Measurements from ENCODE around the gene PCDH15.
"Not testable (repeated sequence)": the region's sequence is repeated elsewhere in the genome, so short reads cannot be mapped to it uniquely, and the experiment has no call there.

The PCDH15 gene

GRCh38 chr10:54394598-54394997 is 406.4 kb downstream of the PCDH15 start:
- not testable (repeated sequence) for DNase-seq (ENCODE audit: low spot score)

GRCh38 chr10:54372179-54372578 is 428.9 kb downstream of the PCDH15 start:
- DNase-seq (ENCODE audit: low spot score), result no peak

GRCh38 chr10:54368984-54369383 is 432.0 kb downstream of the PCDH15 start:
- no peak for DNase-seq (ENCODE audit: low spot score)

GRCh38 chr10:54363390-54363789 is 437.6 kb downstream of the PCDH15 start:
- DNase-seq (ENCODE audit: low spot score), result no peak

GRCh38 chr10:54342058-54342457 is 459.0 kb downstream of the PCDH15 start:
- no peak for DNase-seq (ENCODE audit: low spot score)

GRCh38 chr10:54335296-54335695 is 465.7 kb downstream of the PCDH15 start:
- DNase-seq (ENCODE audit: low spot score), result no peak

- no peak for DNase-seq (ENCODE audit: low spot score)
Observed at GRCh38 chr10:54319341-54319740, 481.7 kb downstream of the PCDH15 start.

GRCh38 chr10:54318470-54318869 is 482.6 kb downstream of the PCDH15 start:
- no peak for DNase-seq (ENCODE audit: low spot score)

GRCh38 chr10:54314430-54314829 is 486.6 kb downstream of the PCDH15 start:
- DNase-seq (ENCODE audit: low spot score), result no peak

GRCh38 chr10:54284526-54285193 is 516.4 kb downstream of the PCDH15 start:
- DNase-seq (ENCODE audit: low spot score), result no peak

- DNase-seq (ENCODE audit: low spot score), result no peak
Observed at GRCh38 chr10:54282012-54282411, 519.0 kb downstream of the PCDH15 start.

- no peak for DNase-seq (ENCODE audit: low spot score)
Observed at GRCh38 chr10:54266395-54266794, 534.6 kb downstream of the PCDH15 start.

- DNase-seq (ENCODE audit: low spot score), result no peak
Observed at GRCh38 chr10:54262726-54263125, 538.3 kb downstream of the PCDH15 start.

GRCh38 chr10:54259104-54259503 is 541.9 kb downstream of the PCDH15 start:
- no peak for DNase-seq (ENCODE audit: low spot score)

GRCh38 chr10:54234832-54235231 is 566.2 kb downstream of the PCDH15 start:
- no peak for DNase-seq (ENCODE audit: low spot score)

GRCh38 chr10:54203401-54203800 is 597.6 kb downstream of the PCDH15 start:
- no peak for DNase-seq (ENCODE audit: low spot score)

GRCh38 chr10:54198051-54198450 is 603.0 kb downstream of the PCDH15 start:
- no peak for DNase-seq (ENCODE audit: low spot score)

- DNase-seq (ENCODE audit: low spot score), result no peak
Observed at GRCh38 chr10:54194806-54195205, 606.2 kb downstream of the PCDH15 start.

- DNase-seq (ENCODE audit: low spot score), result no peak
Observed at GRCh38 chr10:54159924-54160323, 641.1 kb downstream of the PCDH15 start.

GRCh38 chr10:54148508-54148907 is 652.5 kb downstream of the PCDH15 start:
- DNase-seq (ENCODE audit: low spot score), result no peak

GRCh38 chr10:54139819-54140428 is 661.1 kb downstream of the PCDH15 start:
- no peak for DNase-seq (ENCODE audit: low spot score)

- DNase-seq (ENCODE audit: low spot score), result no peak
Observed at GRCh38 chr10:54137396-54137795, 663.6 kb downstream of the PCDH15 start.

GRCh38 chr10:54133203-54133602 is 667.8 kb downstream of the PCDH15 start:
- no peak for DNase-seq (ENCODE audit: low spot score)

- DNase-seq (ENCODE audit: low spot score), result no peak
Observed at GRCh38 chr10:54131833-54132232, 669.2 kb downstream of the PCDH15 start.
